H9 (cell line): ENCODE results near the gene HSP90AA1. TPM values are rescaled to one million over a fixed set of nuclear protein-coding genes. Genes with fewer than 3 reads are reported as not detected.

Source experiments
- DNase-seq: peaks from one replicate; pipeline ENCODE4 v3.0.0-alpha.2; 2017
- H2AFZ ChIP-seq: one replicate; pipeline ENCODE4 v1.6.1; 2013; ENCODE audit warnings: mild to moderate bottlenecking, low read length, control low read depth, moderate library complexity
- H2AK5ac ChIP-seq: 2 replicates; pipeline ENCODE4 v1.6.1; 2013; ENCODE audit warnings: low read length, control low read depth, mixed read lengths; ENCODE audit not compliant: insufficient read length
- H2BK120ac ChIP-seq: one replicate; pipeline ENCODE4 v1.6.1; 2013; ENCODE audit warnings: low read depth, mild to moderate bottlenecking, low read length, control low read depth, inconsistent platforms; ENCODE audit not compliant: poor library complexity, severe bottlenecking
- H2BK12ac ChIP-seq: 2 replicates; pipeline ENCODE4 v1.6.1; 2013; ENCODE audit warnings: low read length, control low read depth, mixed read lengths, low read depth; ENCODE audit not compliant: insufficient read length
- H2BK15ac ChIP-seq: 2 replicates; pipeline ENCODE4 v1.6.1; 2013; ENCODE audit warnings: low read depth, low read length, control low read depth
- H2BK20ac ChIP-seq: one replicate; pipeline ENCODE4 v1.6.1; 2013; ENCODE audit warnings: low read depth, mild to moderate bottlenecking, low read length, control low read depth, inconsistent platforms; ENCODE audit not compliant: poor library complexity, severe bottlenecking
- H2BK5ac ChIP-seq: 2 replicates; pipeline ENCODE4 v1.6.1; 2013; ENCODE audit warnings: low read length, control low read depth, mixed read lengths; ENCODE audit not compliant: insufficient read length
- H3K14ac ChIP-seq: 2 replicates; pipeline ENCODE4 v1.6.1; 2013; ENCODE audit warnings: low read length, control low read depth; ENCODE audit not compliant: insufficient read depth
- H3K18ac ChIP-seq: 2 replicates; pipeline ENCODE4 v1.6.1; 2013; ENCODE audit warnings: low read depth, mild to moderate bottlenecking, mixed read lengths, low read length, control low read depth; ENCODE audit not compliant: insufficient read length
- H3K23ac ChIP-seq: 2 replicates; pipeline ENCODE4 v1.6.1; 2013; ENCODE audit warnings: low read length, control low read depth, mixed read lengths, low read depth; ENCODE audit not compliant: insufficient read length
- H3K23me2 ChIP-seq: 2 replicates; pipeline ENCODE4 v1.6.1; 2013; ENCODE audit warnings: low read depth, mild to moderate bottlenecking, mixed read lengths, low read length, control low read depth; ENCODE audit not compliant: insufficient read length, poor library complexity, severe bottlenecking
- H3K27ac ChIP-seq: 2 replicates; pipeline ENCODE4 v1.5.1; 2013; ENCODE audit warnings: low read length, control low read depth, mixed read lengths, low read depth; ENCODE audit not compliant: insufficient read length
- H3K27me3 ChIP-seq: 2 replicates; pipeline ENCODE4 v1.6.1; 2013; ENCODE audit warnings: low read length, control low read depth, inconsistent platforms; ENCODE audit not compliant: insufficient read depth
- H3K4ac ChIP-seq: 2 replicates; pipeline ENCODE4 v1.6.1; 2013; ENCODE audit warnings: low read depth, mild to moderate bottlenecking, control low read depth, inconsistent platforms, low read length, moderate library complexity
- H3K4me1 ChIP-seq: 2 replicates; pipeline ENCODE4 v1.6.1; 2013; ENCODE audit warnings: low read length, control low read depth, inconsistent platforms; ENCODE audit not compliant: insufficient read depth
- H3K4me2 ChIP-seq: 2 replicates; pipeline ENCODE4 v1.6.1; 2013; ENCODE audit warnings: low read length, control low read depth, mixed read lengths; ENCODE audit not compliant: insufficient read length, insufficient read depth
- H3K56ac ChIP-seq: 2 replicates; pipeline ENCODE4 v1.6.1; 2013; ENCODE audit warnings: low read depth, mild to moderate bottlenecking, mixed read lengths, low read length, control low read depth; ENCODE audit not compliant: insufficient read length
- H3K79me1 ChIP-seq: 2 replicates; pipeline ENCODE4 v1.6.1; 2013; ENCODE audit warnings: low read depth, mild to moderate bottlenecking, moderate library complexity, low read length, control low read depth, inconsistent platforms; ENCODE audit not compliant: insufficient read depth, poor library complexity, severe bottlenecking
- H3K79me2 ChIP-seq: 2 replicates; pipeline ENCODE4 v1.6.1; 2013; ENCODE audit warnings: low read length, control low read depth, inconsistent platforms; ENCODE audit not compliant: insufficient read depth
- H3K9ac ChIP-seq: 2 replicates; pipeline ENCODE4 v1.6.1; 2013; ENCODE audit warnings: low read length, control low read depth, mixed read lengths; ENCODE audit not compliant: insufficient read length; ENCODE audit errors: extremely low read depth
- H3K9me3 ChIP-seq: one replicate; pipeline ENCODE4 v1.6.1; 2013; ENCODE audit warnings: low read depth, low read length, inconsistent platforms; ENCODE audit not compliant: control insufficient read depth
- H3T11ph ChIP-seq: one replicate; pipeline ENCODE4 v1.6.1; 2013; ENCODE audit warnings: mild to moderate bottlenecking, low read length, control low read depth, inconsistent platforms
- H4K20me1 ChIP-seq: one replicate; pipeline ENCODE4 v1.6.1; 2013; ENCODE audit not compliant: control insufficient read depth, insufficient read length, insufficient read depth
- H4K5ac ChIP-seq: 2 replicates; pipeline ENCODE4 v1.6.1; 2013; ENCODE audit warnings: low read depth, mild to moderate bottlenecking, mixed read lengths, low read length, control low read depth; ENCODE audit not compliant: insufficient read length
- H4K8ac ChIP-seq: replicated peaks from 2 replicates; pipeline ENCODE4 v1.6.1; 2013; ENCODE audit warnings: low read length, control low read depth, mixed read lengths, low read depth; ENCODE audit not compliant: insufficient read length
- H4K91ac ChIP-seq: 2 replicates; pipeline ENCODE4 v1.6.1; 2013; ENCODE audit warnings: low read depth, mild to moderate bottlenecking, moderate library complexity, mixed read lengths, low read length, control low read depth; ENCODE audit not compliant: insufficient read length
- H3K27ac Mint-ChIP-seq, 3 experiments: 2 replicates in 2 of 3; 3 replicates in 1 of 3; pipeline ENCODE4 v1.8.0; 2020 to 2021; ENCODE audit warnings: mixed read lengths in 3 of 3, mild to moderate bottlenecking in 1 of 3, moderate library complexity in 1 of 3
- H3K27me3 Mint-ChIP-seq: 2 replicates; pipeline ENCODE4 v1.8.0; 2021; ENCODE audit warnings: low read depth, mild to moderate bottlenecking, moderate library complexity, mixed read lengths
- H3K36me3 Mint-ChIP-seq, 3 experiments: 2 replicates in 2 of 3; 3 replicates in 1 of 3; pipeline ENCODE4 v1.8.0; 2020 to 2021; ENCODE audit warnings: low read depth in 3 of 3, mixed read lengths in 3 of 3; ENCODE audit not compliant: insufficient read depth in 1 of 3
- H3K4me1 Mint-ChIP-seq, 2 experiments: 2 replicates each; pipeline ENCODE4 v1.8.0; 2020; ENCODE audit warnings: mixed read lengths in 2 of 2
- H3K4me3 Mint-ChIP-seq, 2 experiments: 2 replicates in 1 of 2; 3 replicates in 1 of 2; pipeline ENCODE4 v1.8.0; 2020 to 2021; ENCODE audit warnings: mild to moderate bottlenecking in 2 of 2, mixed read lengths in 2 of 2, moderate library complexity in 1 of 2
- H3K9me3 Mint-ChIP-seq, 2 experiments: 2 replicates in 1 of 2; 3 replicates in 1 of 2; pipeline ENCODE4 v1.8.0; 2020; ENCODE audit warnings: mild to moderate bottlenecking in 2 of 2, mixed read lengths in 2 of 2, moderate library complexity in 1 of 2
- CTCF ChIP-seq: fragments of 200-600 bp; sonication (generic); conservative IDR thresholded peaks from 3 replicates; pipeline ENCODE4 v1.8.0; 2021; ENCODE audit warnings: antibody characterized with exemption, mild to moderate bottlenecking
- WGBS: extraction: QIAGEN DNeasy Blood & Tissue Kit; methylation state at CpG from one replicate; pipeline ENCODE4 v1.1.7; 2013; ENCODE audit warnings: missing lambda C conversion rate, low lambda C conversion rate, mixed read lengths; ENCODE audit not compliant: insufficient read length; ENCODE audit errors: extremely low coverage; 5-methylcytosine and 5-hydroxymethylcytosine counted together
- total RNA-seq: library from RNA; stranded (reverse); gene quantifications from 2 replicates; pipeline ENCODE4 v1.2.1, GENCODE V29; 2021

HSP90AA1 gene
- total RNA-seq, 1 experiment from 2014 or later, result 953 TPM

- Mint-ChIP-seq H3K9me3 (no peaks in the 10 kb centered on the region; a peak in 1 of 5 replicates), H3K27me3 (no peaks in the 10 kb centered on the region), H3K27ac (no peak overlapping the region), H3K4me3 (no peak overlapping the region), H3K36me3 (peaks cover 74 to 91% (median 91%) of the 10 kb centered on the region in 3 experiments), H3K4me1 (no peaks in the 10 kb centered on the region)
- Histone ChIP-seq H4K20me1 (no peaks in the 10 kb centered on the region), H3K4me1 (no peaks in the 10 kb centered on the region), H3K23ac (no peak overlapping the region), H3K79me2 (no peaks in the 10 kb centered on the region), H4K8ac (no peak overlapping the region), H3K14ac (no peak overlapping the region), H3K27ac (no peak overlapping the region), H4K5ac (no peak overlapping the region), H2BK20ac (no peak overlapping the region), H3K23me2 (no peaks in the 10 kb centered on the region), H3K18ac (no peak overlapping the region), H4K91ac (no peak overlapping the region), H3K79me1 (no peaks in the 10 kb centered on the region), H2BK120ac (no peak overlapping the region), H2BK12ac (no peak overlapping the region), H2AK5ac (no peak overlapping the region), H3K4ac (no peak overlapping the region), H3K56ac (no peak overlapping the region), H3T11ph (no peak overlapping the region), H3K9ac (no peak overlapping the region), H3K9me3 (no peaks in the 10 kb centered on the region), H2BK15ac (no peak overlapping the region), H3K27me3 (no peaks in the 10 kb centered on the region), H3K4me2 (no peak overlapping the region), H2AFZ (no peak overlapping the region), H2BK5ac (no peak overlapping the region)
- no peak for TF ChIP-seq CTCF
- WGBS, result no CpG with 5 or more reads among the region's 1 CpG
- no peak for DNase-seq
These were observed 49.2 kb downstream of the HSP90AA1 start for GRCh38 chr14:102037686-102038085.
